Esophagus squamous epithelium (tissue), 4 donors: Measurements from ENCODE around the gene TMEM151A.

Experiments used
- POLR2A ChIP-seq, 4 donors: fragments of 450-650 bp; IDR thresholded peaks; one replicate each; pipeline ENCODE4 v1.6.1; 2017; ENCODE audit warnings: antibody characterized with exemption in 4 of 4, mild to moderate bottlenecking in 4 of 4, moderate library complexity in 3 of 4
- TF ChIP-seq, protein P1 (sequence below), 6 experiments: fragments of 450-650 bp in 4 of 6; fragments of 200-600 bp in 2 of 6; sonication (generic) in 2 of 6; IDR thresholded peaks; one replicate each; pipeline ENCODE4 v1.5.1; 2016 to 2019; ENCODE audit warnings: antibody characterized with exemption in 6 of 6, mild to moderate bottlenecking in 4 of 6, moderate library complexity in 4 of 6

DNA sequence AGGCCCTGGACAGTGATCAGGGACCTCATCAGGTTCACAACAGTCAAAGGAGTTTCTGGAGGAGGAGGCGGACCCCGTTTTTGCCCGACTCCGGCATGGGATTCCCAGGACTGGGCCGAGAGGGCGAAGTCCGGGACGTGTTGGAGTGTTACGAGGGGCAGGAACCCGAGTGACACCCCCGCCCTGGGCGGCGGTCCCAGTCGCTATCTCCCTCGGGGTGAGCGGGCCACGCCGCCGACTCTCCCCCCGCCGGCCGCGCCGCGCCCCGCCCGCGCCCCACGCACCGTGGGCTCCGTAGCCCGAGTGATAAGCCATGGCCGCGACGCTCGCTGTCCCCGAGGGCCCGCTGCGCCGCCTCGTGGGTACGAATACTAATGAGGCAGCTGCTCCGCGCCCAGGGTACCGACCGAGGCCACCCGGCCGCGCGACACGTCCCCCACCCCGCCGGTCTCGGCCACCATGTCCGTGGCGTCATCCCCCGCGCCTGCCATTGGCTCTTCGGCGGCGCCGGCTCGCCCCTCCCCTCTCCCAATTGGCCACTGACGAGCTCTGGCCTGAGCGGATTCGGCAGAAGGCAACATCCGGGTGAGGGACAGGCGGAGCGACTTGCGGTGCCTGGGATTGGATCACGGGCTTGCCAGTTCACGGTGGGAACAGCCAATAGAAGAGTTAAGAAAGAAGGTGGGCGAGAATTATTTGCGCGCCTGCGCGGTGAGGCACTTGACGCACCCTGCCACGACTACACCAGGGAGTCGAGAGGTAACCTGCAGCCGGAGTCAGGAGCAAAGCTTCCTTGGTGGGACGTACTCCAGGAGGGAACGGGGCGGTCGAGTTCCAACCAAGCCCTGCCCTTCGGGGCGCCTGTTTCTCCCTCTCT is 2.8 kb upstream of the TMEM151A start, which contains the start of gene YIF1A:
- peak in 3 of 4 donors; percentile 91 to 95 (median 92) for TF ChIP-seq POLR2A (IDR thresholded peaks at IDR 0.05)
- TF ChIP-seq, protein P1, sequence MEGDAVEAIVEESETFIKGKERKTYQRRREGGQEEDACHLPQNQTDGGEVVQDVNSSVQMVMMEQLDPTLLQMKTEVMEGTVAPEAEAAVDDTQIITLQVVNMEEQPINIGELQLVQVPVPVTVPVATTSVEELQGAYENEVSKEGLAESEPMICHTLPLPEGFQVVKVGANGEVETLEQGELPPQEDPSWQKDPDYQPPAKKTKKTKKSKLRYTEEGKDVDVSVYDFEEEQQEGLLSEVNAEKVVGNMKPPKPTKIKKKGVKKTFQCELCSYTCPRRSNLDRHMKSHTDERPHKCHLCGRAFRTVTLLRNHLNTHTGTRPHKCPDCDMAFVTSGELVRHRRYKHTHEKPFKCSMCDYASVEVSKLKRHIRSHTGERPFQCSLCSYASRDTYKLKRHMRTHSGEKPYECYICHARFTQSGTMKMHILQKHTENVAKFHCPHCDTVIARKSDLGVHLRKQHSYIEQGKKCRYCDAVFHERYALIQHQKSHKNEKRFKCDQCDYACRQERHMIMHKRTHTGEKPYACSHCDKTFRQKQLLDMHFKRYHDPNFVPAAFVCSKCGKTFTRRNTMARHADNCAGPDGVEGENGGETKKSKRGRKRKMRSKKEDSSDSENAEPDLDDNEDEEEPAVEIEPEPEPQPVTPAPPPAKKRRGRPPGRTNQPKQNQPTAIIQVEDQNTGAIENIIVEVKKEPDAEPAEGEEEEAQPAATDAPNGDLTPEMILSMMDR (IDR thresholded peaks at IDR 0.05) = peak in 1 of 6 experiments; percentile 9
